GM19328 (cell line): ENCODE measurements around the gene SLC52A3.
"Not testable (repeated sequence)": the region's sequence is repeated elsewhere in the genome, so short reads cannot be mapped to it uniquely, and the experiment has no call there.

Source experiments
- ATAC-seq: cut with Tn5 transposase; IDR thresholded peaks from one replicate; pipeline ENCODE4 v1.9.1; 2021; ENCODE audit warnings: mild to moderate bottlenecking, moderate library complexity; ENCODE audit not compliant: unreplicated experiment

Gene SLC52A3

GRCh38 chr20:768426-768978, at the start of gene SLC52A3:
TSS of gene SLC52A3 (minus strand) at chr20:768500. CDS start at chr20:765774, 2,726 bp downstream.
- no peak for ATAC-seq

DNA sequence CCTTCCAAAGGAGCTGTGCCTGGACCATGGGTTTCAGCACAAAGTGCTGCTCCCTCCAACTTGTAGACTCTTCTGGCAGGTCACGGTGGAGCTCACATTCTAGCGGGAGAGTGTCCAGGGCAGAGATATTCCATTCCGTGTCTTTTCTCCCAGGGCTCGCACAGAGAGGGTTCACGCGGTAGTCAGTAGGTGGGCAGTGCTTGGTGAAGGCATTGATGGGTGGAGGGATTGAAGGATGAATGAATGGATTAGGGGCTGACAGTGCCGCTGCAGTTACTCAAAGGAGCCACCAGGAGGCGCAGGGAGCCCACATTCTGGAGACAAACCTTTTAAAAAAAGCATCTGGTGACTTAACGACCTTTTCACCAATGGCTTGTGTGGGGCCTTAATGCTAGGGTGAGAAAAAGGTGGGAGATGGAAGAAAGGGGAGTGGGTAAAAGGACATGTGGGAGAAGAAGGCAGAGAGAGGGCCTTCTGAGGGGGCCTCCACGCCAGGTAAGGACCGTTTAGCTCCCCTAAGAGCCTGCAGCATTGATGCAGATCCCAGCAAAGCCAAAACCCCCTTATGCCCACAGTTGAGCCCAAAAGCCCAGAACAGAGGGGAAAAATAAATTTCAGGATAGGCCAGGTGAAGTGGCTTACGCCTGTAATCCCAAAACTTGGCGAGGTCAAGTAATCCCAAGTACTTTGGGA, 47.8 kb upstream of the SLC52A3 start:
- ATAC-seq = no peak

DNA sequence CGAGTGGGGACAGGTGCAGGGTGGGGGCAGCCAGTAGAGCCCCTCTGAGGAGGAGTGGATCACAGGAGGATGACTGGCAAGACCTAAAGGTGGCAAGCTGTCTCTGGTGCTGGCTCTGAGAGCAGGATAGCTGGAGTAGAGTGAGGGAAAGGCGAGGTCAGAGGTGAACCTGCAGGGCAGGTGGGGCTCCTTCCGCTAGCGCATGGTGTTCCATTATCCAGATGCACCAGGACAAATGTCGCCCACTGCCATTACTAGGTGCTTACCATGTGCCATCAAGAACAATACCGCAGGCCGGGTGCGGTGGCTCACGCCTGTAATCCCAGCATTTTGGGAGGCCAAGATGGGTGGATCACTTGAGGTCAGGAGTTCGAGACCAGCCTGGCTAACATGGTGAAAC, 46.9 kb upstream of the SLC52A3 start:
- ATAC-seq = no peak

GRCh38 chr20:813390-813789, 45.1 kb upstream of the SLC52A3 start:
- ATAC-seq = no peak

DNA sequence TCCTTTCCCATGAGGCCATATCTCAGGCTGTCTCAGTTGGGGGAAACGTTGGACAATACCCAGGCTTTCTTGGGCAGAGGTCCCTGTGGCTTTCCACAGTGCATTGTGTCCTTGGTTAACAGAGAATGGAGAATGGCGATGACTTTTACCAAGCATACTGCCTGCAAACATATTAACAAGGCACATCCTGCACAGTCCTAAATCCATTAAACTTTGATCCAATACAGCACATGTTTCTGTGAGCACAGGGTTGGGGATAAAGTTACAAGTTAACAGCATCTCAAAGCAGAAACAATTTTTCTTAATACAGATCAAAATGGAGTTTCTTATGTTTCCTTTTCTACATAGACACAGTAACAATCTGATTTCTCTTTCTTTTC, 44.1 kb upstream of the SLC52A3 start:
- ATAC-seq = not testable (repeated sequence)

GRCh38 chr20:811776-812434, 43.6 kb upstream of the SLC52A3 start:
- ATAC-seq = not testable (repeated sequence)

DNA sequence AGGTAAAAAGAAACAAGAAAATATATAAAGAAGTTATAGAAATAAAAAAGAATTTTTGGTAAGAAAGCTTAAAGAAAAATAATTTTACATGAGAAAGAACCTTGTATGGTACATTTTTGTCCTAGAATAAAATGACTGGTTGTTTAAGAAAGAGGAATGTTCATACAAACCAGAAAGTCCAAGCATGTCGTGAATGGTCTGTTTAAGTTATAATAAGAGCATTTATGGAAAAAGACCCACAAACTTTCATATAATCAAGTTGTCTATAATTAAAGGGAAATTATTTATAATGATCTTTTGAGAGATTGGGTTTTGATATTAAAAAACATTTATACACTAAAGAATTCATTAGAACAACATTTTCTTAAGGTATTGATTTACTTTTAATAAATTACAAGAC, 37.4 kb upstream of the SLC52A3 start:
- ATAC-seq = no peak

DNA sequence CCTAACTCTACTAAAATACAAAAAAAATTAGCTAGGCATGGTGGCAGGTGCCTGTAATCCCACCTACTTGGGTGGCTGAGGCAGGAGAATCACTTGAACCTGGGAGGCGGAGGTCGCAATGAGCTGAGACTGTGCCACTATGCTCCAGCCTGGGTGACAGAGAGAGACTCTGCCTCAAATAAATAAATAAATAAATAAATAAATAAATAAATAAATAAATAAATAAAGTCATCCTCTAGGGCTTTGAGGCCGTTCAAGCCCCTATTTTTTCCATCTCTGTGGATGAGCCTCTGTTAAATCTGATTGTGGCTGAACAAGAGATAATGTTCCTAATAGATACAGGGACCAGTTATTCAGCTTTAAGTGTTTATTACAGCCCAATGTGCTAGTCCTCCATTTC, 33.4 kb upstream of the SLC52A3 start:
- ATAC-seq = no peak

- not testable (repeated sequence) for ATAC-seq
These were observed 31.7 kb upstream of the SLC52A3 start for GRCh38 chr20:800026-800425.

DNA sequence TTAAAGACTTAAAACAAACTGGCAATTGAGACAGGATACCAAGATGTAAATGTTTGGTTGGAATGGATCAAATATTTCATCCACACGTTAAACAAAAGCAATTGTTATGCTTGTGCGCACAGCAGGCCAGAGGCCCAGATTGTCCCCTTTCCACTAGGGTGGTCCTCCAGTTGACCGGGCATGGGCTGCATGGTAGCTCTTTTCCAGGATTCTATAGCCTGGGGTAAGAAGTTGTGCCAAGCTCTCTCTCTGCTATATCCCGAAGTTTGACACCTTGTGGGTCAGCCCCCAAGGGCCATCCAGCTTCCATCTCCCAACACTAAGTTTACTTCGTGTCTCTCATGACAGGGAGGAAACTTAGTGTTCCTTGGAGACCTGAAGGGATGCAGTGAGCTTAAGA, 30.4 kb upstream of the SLC52A3 start:
- not testable (repeated sequence) for ATAC-seq

- no peak for ATAC-seq
These were observed 28.6 kb upstream of the SLC52A3 start for GRCh38 chr20:796921-797320.

DNA sequence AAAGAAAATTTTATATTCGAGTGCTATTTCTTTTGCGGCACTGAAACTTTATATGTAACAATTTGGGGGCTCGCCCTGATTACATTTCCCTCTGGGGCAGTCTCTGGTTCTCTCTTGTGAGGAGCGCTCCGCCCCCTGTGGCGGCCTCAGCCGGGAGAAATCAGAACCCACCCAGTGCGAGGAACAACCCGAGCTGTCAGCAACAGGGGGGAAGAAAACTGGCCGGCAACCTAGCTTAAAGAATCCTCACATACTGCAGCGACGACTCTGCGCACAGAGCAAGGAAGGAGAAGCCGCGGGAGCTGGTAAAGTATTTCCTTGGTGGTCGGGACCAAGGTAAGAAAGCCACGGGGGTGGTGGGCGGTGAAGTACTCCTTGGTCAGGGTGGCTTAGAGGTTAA, 23.9 kb upstream of the SLC52A3 start:
- no peak for ATAC-seq

GRCh38 chr20:791056-791455, 22.8 kb upstream of the SLC52A3 start:
- ATAC-seq = no peak

DNA sequence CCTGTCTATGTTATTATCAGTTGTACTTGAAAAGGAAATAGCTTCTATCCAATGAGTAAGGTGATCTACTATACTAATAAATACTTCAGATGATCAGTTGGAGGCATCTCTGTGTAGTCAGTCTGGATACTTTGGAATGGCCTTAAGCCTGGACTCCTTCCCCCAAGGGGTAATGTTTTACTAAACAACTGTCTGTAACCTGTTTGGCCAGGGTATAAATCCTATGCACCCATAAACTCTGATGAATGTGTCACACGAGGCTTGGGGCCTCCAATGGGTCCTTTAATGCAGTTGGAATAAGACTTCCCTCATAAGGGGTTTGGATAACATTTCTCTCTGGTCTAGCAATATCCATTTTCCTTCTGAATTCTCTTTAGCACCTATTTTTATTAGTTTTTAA, 19.5 kb upstream of the SLC52A3 start:
- no peak for ATAC-seq

DNA sequence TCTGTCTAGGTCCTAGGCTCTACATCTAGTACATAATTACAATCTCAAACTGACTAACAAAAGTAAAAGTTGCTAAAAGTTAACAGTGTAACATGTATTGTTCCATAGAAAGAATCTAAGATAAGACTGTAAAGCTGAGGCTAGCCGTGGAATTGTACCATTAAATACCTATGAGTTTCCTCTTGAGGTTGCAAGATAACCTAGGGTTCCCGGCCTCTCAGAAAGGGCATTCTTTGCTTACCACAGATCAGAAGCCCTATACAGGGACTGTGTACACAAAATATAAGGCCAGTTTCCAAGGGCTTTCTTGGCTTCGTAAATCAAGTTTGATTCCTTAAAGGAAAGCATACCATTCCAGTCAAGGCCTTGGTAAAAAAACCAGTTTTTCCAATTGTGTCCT, 11.5 kb upstream of the SLC52A3 start:
- no peak for ATAC-seq

- no peak for ATAC-seq
These were observed 7.9 kb upstream of the SLC52A3 start for GRCh38 chr20:776165-776564.

DNA sequence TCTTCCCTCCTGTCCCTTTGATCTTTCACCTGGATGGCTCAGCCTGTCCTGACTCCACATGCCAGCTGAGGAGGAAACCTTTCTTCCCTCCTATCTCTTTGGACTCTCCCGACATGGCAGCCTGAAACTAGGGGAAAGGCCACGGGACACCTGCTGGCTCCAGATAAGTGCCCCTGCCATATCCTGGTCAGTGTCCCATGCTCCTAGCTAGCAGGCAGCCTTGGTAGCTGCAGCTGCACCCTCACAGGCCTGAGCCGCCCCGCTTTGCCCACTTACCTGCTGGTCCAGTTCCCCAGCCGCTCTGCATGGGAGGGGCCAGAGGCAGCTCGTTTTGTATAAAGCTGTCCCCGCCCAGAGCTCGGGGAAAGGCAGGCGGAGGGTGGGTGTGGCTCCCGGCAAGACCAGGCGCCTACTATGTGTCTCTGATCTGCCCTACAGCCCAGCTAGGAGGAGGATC, 7.4 kb upstream of the SLC52A3 start:
- no peak for ATAC-seq

DNA sequence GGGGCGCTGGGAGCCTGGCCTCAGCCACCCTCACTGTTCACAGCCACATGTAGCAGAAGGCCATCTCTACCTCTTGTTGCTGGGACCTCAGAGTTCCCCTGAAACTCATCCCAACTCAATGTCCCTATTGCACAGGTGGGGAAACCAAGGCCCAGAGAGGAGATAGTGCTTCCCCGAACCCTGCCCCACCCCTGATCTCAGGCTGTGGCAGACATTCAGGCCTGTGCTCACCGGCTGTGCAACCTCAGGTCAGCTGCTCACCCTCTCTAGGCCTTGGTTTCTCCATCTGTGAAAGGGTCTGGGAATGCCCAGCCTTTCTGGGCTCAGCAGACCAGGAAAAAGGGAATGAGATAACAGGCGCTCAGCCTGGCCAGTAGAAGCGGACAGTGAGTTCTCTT, 6.4 kb upstream of the SLC52A3 start:
- no peak for ATAC-seq

- no peak for ATAC-seq
These were observed 5.8 kb upstream of the SLC52A3 start for GRCh38 chr20:774016-774659.

GRCh38 chr20:772806-773205, 4.5 kb upstream of the SLC52A3 start:
- no peak for ATAC-seq

- no peak for ATAC-seq
These were observed 3.6 kb upstream of the SLC52A3 start for GRCh38 chr20:771741-772464.
